Activated naive CD8-positive, alpha-beta T cell treated with anti-CD3 and anti-CD28 coated beads, Interleukin-2, amount 10 ng/mL, durations not matched to agents 7 days and 5 days (primary cell): Measurements from ENCODE around the gene POLA1. TPM values are rescaled to one million over a fixed set of nuclear protein-coding genes. Genes with fewer than 3 reads are reported as not detected.

Source experiments
- ATAC-seq: fragments of 150-1000 bp; cut with Tn5 transposase; one replicate; pipeline ENCODE4 v1.10.0; 2021; ENCODE audit warnings: low read depth, moderate library complexity
- POLR2A ChIA-PET: fragments of 350-600 bp; sonication (Branson Sonifier 250); formaldehyde crosslinking; loops from one replicate; lab custom pipeline; 2021; ENCODE audit warnings: antibody characterized with exemption; lab: Charles Lee
- DNase-seq: peaks from one replicate; pipeline ENCODE4 v3.0.0; 2021
- H3K27ac Mint-ChIP-seq: one replicate; pipeline ENCODE4 v1.8.0; 2022; ENCODE audit warnings: mild to moderate bottlenecking, mixed read lengths
- H3K27me3 Mint-ChIP-seq: one replicate; pipeline ENCODE4 v1.8.0; 2022; ENCODE audit warnings: mild to moderate bottlenecking, moderate library complexity, mixed read lengths
- H3K36me3 Mint-ChIP-seq: one replicate; pipeline ENCODE4 v1.8.0; 2021; ENCODE audit warnings: mild to moderate bottlenecking, mixed read lengths
- H3K4me1 Mint-ChIP-seq: one replicate; pipeline ENCODE4 v1.8.0; 2021; ENCODE audit warnings: mixed read lengths
- H3K4me3 Mint-ChIP-seq: one replicate; pipeline ENCODE4 v1.8.0; 2022; ENCODE audit warnings: mild to moderate bottlenecking, moderate library complexity, mixed read lengths
- H3K9me3 Mint-ChIP-seq: one replicate; pipeline ENCODE4 v1.8.0; 2021; ENCODE audit warnings: mixed read lengths
- total RNA-seq, 2 experiments: library from RNA; stranded (reverse); gene quantifications; one replicate each; pipeline ENCODE4 v1.2.3, GENCODE V29; 2021

POLA1 gene
- total RNA-seq, 2 experiments from 2014 or later, result 24.0 to 24.3 TPM

GRCh38 chrX:25007059-25008053 is 313.6 kb downstream of the POLA1 start:
- DNase-seq (no peak), ATAC-seq (no peak)
- Mint-ChIP-seq H3K9me3 (no peaks in the 10 kb centered on the region), H3K36me3 (peaks cover 4% of the 10 kb centered on the region), H3K4me1 (peaks cover 12% of the 10 kb centered on the region), H3K4me3 (peak overlapping the region; percentile 45), H3K27ac (no peak overlapping the region), H3K27me3 (peaks cover 68% of the 10 kb centered on the region)
- POLR2A ChIA-PET, result no interaction called here

- Mint-ChIP-seq H3K27me3 (peaks cover 69% of the 10 kb centered on the region), H3K36me3 (no peaks in the 10 kb centered on the region), H3K4me1 (peaks cover 11% of the 10 kb centered on the region), H3K4me3 (no peak overlapping the region), H3K9me3 (no peaks in the 10 kb centered on the region), H3K27ac (no peak overlapping the region)
- DNase-seq, result no peak
- ATAC-seq, result no peak
- POLR2A ChIA-PET, result no interaction called here
These were observed 315.7 kb downstream of the POLA1 start for GRCh38 chrX:25009407-25009806.

GRCh38 chrX:25010784-25011588 is 317.3 kb downstream of the POLA1 start:
- H3K9me3 Mint-ChIP-seq, result no peaks in the 10 kb centered on the region
- no peak for ATAC-seq
- no peak for DNase-seq
- POLR2A ChIA-PET, result no interaction called here
- H3K36me3 Mint-ChIP-seq, result no peaks in the 10 kb centered on the region
- H3K4me3 Mint-ChIP-seq, result no peak overlapping the region
- peaks cover 10% of the 10 kb centered on the region for H3K4me1 Mint-ChIP-seq
- H3K27me3 Mint-ChIP-seq, result peaks cover 77% of the 10 kb centered on the region
- peak overlapping the region; percentile 72 for H3K27ac Mint-ChIP-seq

GRCh38 chrX:25011589-25012432 is 318.1 kb downstream of the POLA1 start:
- DNase-seq (no peak), ATAC-seq (no peak)
- Mint-ChIP-seq H3K9me3 (no peaks in the 10 kb centered on the region), H3K27me3 (peaks cover 77% of the 10 kb centered on the region), H3K4me1 (peaks cover 7% of the 10 kb centered on the region), H3K36me3 (no peaks in the 10 kb centered on the region), H3K4me3 (peak overlapping the region; percentile 53), H3K27ac (no peak overlapping the region)
- POLR2A ChIA-PET, result no interaction called here

DNA sequence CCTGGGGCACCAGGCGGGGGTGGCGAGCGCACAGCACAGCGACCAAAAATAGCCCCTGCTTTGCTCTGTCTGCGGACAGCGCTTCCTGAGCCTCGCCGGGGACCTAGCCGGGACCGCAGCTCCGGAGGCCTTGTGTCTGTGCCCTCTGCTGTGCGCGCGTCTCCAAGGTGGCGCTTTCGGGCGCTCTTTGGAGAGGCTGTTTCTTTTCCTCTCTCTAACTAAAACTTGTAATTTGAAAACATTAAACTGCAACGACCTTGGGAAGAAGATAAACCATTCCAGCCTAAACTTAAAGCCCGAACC is 318.7 kb downstream of the POLA1 start:
- Mint-ChIP-seq H3K4me3 (peak overlapping the region; percentile 53), H3K9me3 (no peaks in the 10 kb centered on the region), H3K27me3 (peaks cover 81% of the 10 kb centered on the region), H3K27ac (no peak overlapping the region), H3K36me3 (no peaks in the 10 kb centered on the region), H3K4me1 (peaks cover 7% of the 10 kb centered on the region)
- POLR2A ChIA-PET, result no interaction called here
- ATAC-seq (no peak), DNase-seq (peak; percentile 38)

- H3K27me3 Mint-ChIP-seq, result peaks cover 81% of the 10 kb centered on the region
- no peaks in the 10 kb centered on the region for H3K9me3 Mint-ChIP-seq
- peak overlapping the region; percentile 71 for H3K4me3 Mint-ChIP-seq
- ATAC-seq (peak; percentile 41), DNase-seq (peak; percentile 35)
- H3K4me1 Mint-ChIP-seq, result peaks cover 7% of the 10 kb centered on the region
- POLR2A ChIA-PET, result no interaction called here
- no peaks in the 10 kb centered on the region for H3K36me3 Mint-ChIP-seq
- H3K27ac Mint-ChIP-seq, result no peak overlapping the region
These were observed 319.3 kb downstream of the POLA1 start for GRCh38 chrX:25012793-25013631.

GRCh38 chrX:25013632-25014365 is 320.1 kb downstream of the POLA1 start:
- POLR2A ChIA-PET, result no interaction called here
- DNase-seq (peak; percentile 35), ATAC-seq (peak; percentile 34)
- peaks cover 78% of the 10 kb centered on the region for H3K27me3 Mint-ChIP-seq
- no peaks in the 10 kb centered on the region for H3K36me3 Mint-ChIP-seq
- H3K4me1 Mint-ChIP-seq, result peaks cover 7% of the 10 kb centered on the region
- H3K4me3 Mint-ChIP-seq, result peak overlapping the region; percentile 60
- H3K9me3 Mint-ChIP-seq, result no peaks in the 10 kb centered on the region
- H3K27ac Mint-ChIP-seq, result peak overlapping the region; percentile 67

- POLR2A ChIA-PET, result interaction anchor here (0.5 kb wide), 1 partner anchor 792 kb away, joined by 3 read pairs; no protein-coding TSS in a partner anchor
- Mint-ChIP-seq H3K9me3 (no peaks in the 10 kb centered on the region), H3K27me3 (peaks cover 78% of the 10 kb centered on the region), H3K27ac (peak overlapping the region; percentile 67), H3K4me1 (peaks cover 7% of the 10 kb centered on the region), H3K36me3 (no peaks in the 10 kb centered on the region), H3K4me3 (peak overlapping the region; percentile 60)
- no peak for DNase-seq
- no peak for ATAC-seq
These were observed 320.7 kb downstream of the POLA1 start for GRCh38 chrX:25014366-25014838.

- H3K4me3 Mint-ChIP-seq, result no peak within 1 kb of the TSS
- DNase-seq (peak; percentile 36), ATAC-seq (peak; percentile 62)
- no peaks in the 10 kb centered on the region for H3K9me3 Mint-ChIP-seq
- no peak within 1 kb of the TSS for H3K27ac Mint-ChIP-seq
- H3K4me1 Mint-ChIP-seq, result peaks cover 8% of the 10 kb centered on the region
- H3K27me3 Mint-ChIP-seq, result peaks cover 75% of the 10 kb centered on the region
- no peaks in the 10 kb centered on the region for H3K36me3 Mint-ChIP-seq
- POLR2A ChIA-PET, result no interaction called here
These were observed 322.0 kb downstream of the POLA1 start, which contains the start of gene ARX for GRCh38 chrX:25015486-25016360. ARX (minus strand) TSS chrX:25015965; CDS start chrX:25015737, 228 bp downstream.

GRCh38 chrX:25016361-25016671 is 322.6 kb downstream of the POLA1 start:
- Mint-ChIP-seq H3K27me3 (peaks cover 74% of the 10 kb centered on the region), H3K36me3 (no peaks in the 10 kb centered on the region), H3K9me3 (no peaks in the 10 kb centered on the region), H3K4me3 (no peak overlapping the region), H3K27ac (no peak overlapping the region), H3K4me1 (peaks cover 7% of the 10 kb centered on the region)
- no peak for ATAC-seq
- POLR2A ChIA-PET, result no interaction called here
- no peak for DNase-seq

DNA sequence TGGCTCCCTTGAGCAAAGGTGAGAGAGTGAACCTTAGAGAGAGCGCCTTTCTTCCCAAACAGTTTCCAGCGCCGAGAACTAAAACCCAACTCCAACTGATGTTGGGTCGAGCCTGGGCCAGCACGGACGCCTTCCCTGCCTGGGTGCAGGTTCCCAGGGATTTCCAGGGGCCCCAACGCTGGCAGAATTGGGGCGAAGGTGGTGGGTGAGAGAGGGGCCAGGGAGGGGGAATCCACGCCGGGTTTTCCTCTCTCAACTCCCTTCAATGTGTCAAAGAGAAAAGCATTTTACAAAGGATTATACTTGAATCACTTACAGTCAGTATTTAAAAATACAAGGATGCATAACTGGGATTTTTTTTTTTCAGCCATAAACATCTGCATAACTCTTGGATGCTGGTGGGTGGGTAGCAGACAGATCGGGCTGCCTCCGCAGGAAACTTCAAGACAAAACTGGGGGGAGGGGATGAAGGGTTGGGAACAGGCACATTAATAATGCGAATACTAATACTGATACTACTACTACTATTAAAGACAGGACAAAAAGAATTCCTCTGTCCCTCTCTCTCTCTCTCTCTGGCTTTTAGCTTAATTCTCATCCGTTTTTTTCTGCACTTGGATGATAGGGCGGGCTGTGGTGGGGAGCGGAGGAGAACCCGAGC is 323.4 kb downstream of the POLA1 start:
- POLR2A ChIA-PET, result no interaction called here
- Mint-ChIP-seq H3K4me1 (peaks cover 11% of the 10 kb centered on the region), H3K27ac (no peak overlapping the region), H3K36me3 (no peaks in the 10 kb centered on the region), H3K9me3 (no peaks in the 10 kb centered on the region), H3K4me3 (no peak overlapping the region), H3K27me3 (peaks cover 77% of the 10 kb centered on the region)
- DNase-seq (no peak), ATAC-seq (no peak)
